GM12892 (cell line): ENCODE data around the gene EPHA4.

Experiments
- POLR2A ChIP-seq: IDR thresholded peaks from 2 replicates; pipeline ENCODE4 v1.6.1; 2011; ENCODE audit warnings: low read depth, low read length, control low read depth
- POLR2AphosphoS5 ChIP-seq: IDR thresholded peaks from 2 replicates; pipeline ENCODE4 v1.6.1; 2011; ENCODE audit warnings: low read depth, low read length, control low read depth

- TF ChIP-seq POLR2A (no peak), POLR2AphosphoS5 (no peak)
These were observed 33.7 kb upstream of the EPHA4 start for GRCh38 chr2:221605751-221606240.
